Uterus (tissue), 2 donors: ENCODE measurements around the gene FAM98B.

Experiments
- POLR2A ChIP-seq, 2 donors: fragments of 450-650 bp; IDR thresholded peaks; one replicate each; pipeline ENCODE4 v1.6.1; 2016; ENCODE audit warnings: antibody characterized with exemption in 2 of 2, mild to moderate bottlenecking in 1 of 2, moderate library complexity in 1 of 2
- TF ChIP-seq, protein P1 (sequence below), 4 experiments: fragments of 200-600 bp in 2 of 4; fragments of 450-650 bp in 2 of 4; sonication (generic) in 2 of 4; IDR thresholded peaks; one replicate each; pipeline ENCODE4 v1.5.1; 2016 to 2019; ENCODE audit warnings: antibody characterized with exemption in 4 of 4, mild to moderate bottlenecking in 2 of 4, moderate library complexity in 1 of 4

DNA sequence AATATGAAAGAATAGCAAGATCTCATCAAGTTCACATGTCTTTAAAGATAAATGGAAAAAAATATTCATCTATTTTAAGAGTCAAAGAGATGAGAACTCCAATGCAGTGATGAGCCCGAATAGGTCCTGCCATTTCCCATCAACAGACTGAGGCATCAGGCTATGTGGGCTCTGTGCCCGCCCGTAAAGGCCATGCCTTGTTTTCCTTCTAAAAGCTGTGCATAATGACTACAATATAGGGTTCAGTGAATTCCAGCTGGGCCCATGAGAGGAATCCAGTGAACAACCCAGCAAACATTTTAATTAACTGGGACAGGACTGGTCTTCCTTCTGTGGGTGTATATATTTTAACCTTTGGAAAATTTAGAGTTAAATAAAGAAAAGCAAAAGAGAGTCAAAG is 66.1 kb downstream of the FAM98B start:
- no peak for TF ChIP-seq POLR2A (IDR thresholded peaks at IDR 0.05)
- TF ChIP-seq, protein P1, sequence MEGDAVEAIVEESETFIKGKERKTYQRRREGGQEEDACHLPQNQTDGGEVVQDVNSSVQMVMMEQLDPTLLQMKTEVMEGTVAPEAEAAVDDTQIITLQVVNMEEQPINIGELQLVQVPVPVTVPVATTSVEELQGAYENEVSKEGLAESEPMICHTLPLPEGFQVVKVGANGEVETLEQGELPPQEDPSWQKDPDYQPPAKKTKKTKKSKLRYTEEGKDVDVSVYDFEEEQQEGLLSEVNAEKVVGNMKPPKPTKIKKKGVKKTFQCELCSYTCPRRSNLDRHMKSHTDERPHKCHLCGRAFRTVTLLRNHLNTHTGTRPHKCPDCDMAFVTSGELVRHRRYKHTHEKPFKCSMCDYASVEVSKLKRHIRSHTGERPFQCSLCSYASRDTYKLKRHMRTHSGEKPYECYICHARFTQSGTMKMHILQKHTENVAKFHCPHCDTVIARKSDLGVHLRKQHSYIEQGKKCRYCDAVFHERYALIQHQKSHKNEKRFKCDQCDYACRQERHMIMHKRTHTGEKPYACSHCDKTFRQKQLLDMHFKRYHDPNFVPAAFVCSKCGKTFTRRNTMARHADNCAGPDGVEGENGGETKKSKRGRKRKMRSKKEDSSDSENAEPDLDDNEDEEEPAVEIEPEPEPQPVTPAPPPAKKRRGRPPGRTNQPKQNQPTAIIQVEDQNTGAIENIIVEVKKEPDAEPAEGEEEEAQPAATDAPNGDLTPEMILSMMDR (IDR thresholded peaks at IDR 0.05) = no peak
